HEK293 (cell line): Measurements from ENCODE around the gene FIG4.

Experiments used
- CTCF ChIA-PET: fragments of 350-600 bp; formaldehyde crosslinking; extraction: SDS; loops from one replicate; lab custom pipeline; 2021; ENCODE audit warnings: antibody characterized with exemption; lab: Yijun Ruan, JAX
- POLR2A ChIA-PET: fragments of 300-600 bp; formaldehyde crosslinking; extraction: SDS; loops from one replicate; lab custom pipeline; 2020; ENCODE audit warnings: antibody characterized with exemption, inconsistent platforms; lab: Yijun Ruan, JAX
- H3K27ac ChIP-seq: fragments of 200-500 bp; sonication (Bioruptor generic); 2 replicates; pipeline ENCODE4 v1.5.1; 2014; ENCODE audit warnings: low read depth, low read length, control low read depth, inconsistent platforms; ENCODE audit errors: extremely low read depth
- H3K36me3 ChIP-seq, 2 experiments: fragments of 200-500 bp in 1 of 2; sonication (Bioruptor generic) in 1 of 2; 1 replicate in 1 of 2; 2 replicates in 1 of 2; pipeline ENCODE4 v1.5.1; 2014 to 2017; ENCODE audit warnings: inconsistent platforms in 2 of 2, low read length in 2 of 2; ENCODE audit not compliant: control insufficient read depth in 2 of 2, insufficient read depth in 1 of 2
- H3K4me1 ChIP-seq: fragments of 200-500 bp; sonication (Bioruptor generic); 2 replicates; pipeline ENCODE4 v1.5.1; 2014; ENCODE audit warnings: mild to moderate bottlenecking, low read length, inconsistent platforms; ENCODE audit not compliant: control insufficient read depth, insufficient read depth
- H3K4me3 ChIP-seq: 2 replicates; pipeline ENCODE4 v1.5.1; 2011; ENCODE audit warnings: low read depth, mild to moderate bottlenecking, control low read depth, low read length, moderate library complexity
- H3K9me3 ChIP-seq: fragments of 200-500 bp; sonication (Bioruptor generic); 2 replicates; pipeline ENCODE4 v1.5.1; 2014; ENCODE audit warnings: low read depth, low read length, inconsistent platforms; ENCODE audit not compliant: control insufficient read depth, insufficient read depth
- GLI2 ChIP-seq: fragments of 450-650 bp; formaldehyde crosslinking; IDR thresholded peaks from 2 replicates; pipeline ENCODE4; 2017; ENCODE audit warnings: missing biosample characterization, missing genetic modification characterization, low read depth, borderline replicate concordance
- KLF9 ChIP-seq: fragments of 450-650 bp; formaldehyde crosslinking; IDR thresholded peaks from 2 replicates; pipeline ENCODE4 v1.5.1; 2016; ENCODE audit warnings: missing biosample characterization, missing genetic modification characterization, low read depth
- OVOL3 ChIP-seq: fragments of 450-650 bp; formaldehyde crosslinking; IDR thresholded peaks from 2 replicates; pipeline ENCODE4 v1.5.1; 2016; ENCODE audit warnings: missing biosample characterization, missing genetic modification characterization
- SETDB1 ChIP-seq: IDR thresholded peaks from one replicate; pipeline ENCODE4 v1.6.1; 2017; ENCODE audit warnings: mild to moderate bottlenecking, low read length, moderate library complexity, mixed read lengths; ENCODE audit not compliant: insufficient read length
- ZNF133 ChIP-seq: fragments of 450-650 bp; formaldehyde crosslinking; IDR thresholded peaks from 2 replicates; pipeline ENCODE4 v1.5.1; 2016; ENCODE audit warnings: missing biosample characterization, missing genetic modification characterization
- ZNF138 ChIP-seq: fragments of 450-650 bp; formaldehyde crosslinking; IDR thresholded peaks from 2 replicates; pipeline ENCODE4 v1.5.1; 2016; ENCODE audit warnings: missing biosample characterization, missing genetic modification characterization, borderline replicate concordance
- ZNF214 ChIP-seq: fragments of 450-650 bp; formaldehyde crosslinking; IDR thresholded peaks from 2 replicates; pipeline ENCODE4 v1.5.1; 2017; ENCODE audit warnings: missing biosample characterization, mild to moderate bottlenecking, missing genetic modification characterization, borderline replicate concordance
- ZNF223 ChIP-seq: fragments of 450-650 bp; formaldehyde crosslinking; IDR thresholded peaks from 2 replicates; pipeline ENCODE4 v1.5.1; 2016; ENCODE audit warnings: missing biosample characterization, missing genetic modification characterization
- ZNF302 ChIP-seq: fragments of 450-650 bp; formaldehyde crosslinking; IDR thresholded peaks from 2 replicates; pipeline ENCODE4 v1.5.1; 2016; ENCODE audit warnings: missing biosample characterization, missing genetic modification characterization, low read depth
- ZNF366 ChIP-seq: fragments of 450-650 bp; formaldehyde crosslinking; conservative IDR thresholded peaks from 2 replicates; pipeline ENCODE4 v1.5.1; 2016; ENCODE audit warnings: missing biosample characterization, missing genetic modification characterization
- ZNF530 ChIP-seq: fragments of 450-650 bp; formaldehyde crosslinking; IDR thresholded peaks from 2 replicates; pipeline ENCODE4 v1.5.1; 2016; ENCODE audit warnings: low read depth, missing biosample characterization, missing genetic modification characterization
- ZNF544 ChIP-seq: fragments of 450-650 bp; formaldehyde crosslinking; IDR thresholded peaks from 2 replicates; pipeline ENCODE4 v1.5.0; 2017; ENCODE audit warnings: missing biosample characterization, missing genetic modification characterization
- ZNF624 ChIP-seq: fragments of 450-650 bp; formaldehyde crosslinking; IDR thresholded peaks from 2 replicates; pipeline ENCODE4 v1.5.1; 2017; ENCODE audit warnings: missing biosample characterization, missing genetic modification characterization
- ZSCAN16 ChIP-seq: fragments of 450-650 bp; formaldehyde crosslinking; IDR thresholded peaks from 2 replicates; pipeline ENCODE4 v1.5.1; 2016; ENCODE audit warnings: missing biosample characterization, missing genetic modification characterization
- TF ChIP-seq, protein P1 (sequence below): fragments of 450-650 bp; formaldehyde crosslinking; IDR thresholded peaks from 2 replicates; pipeline ENCODE4 v1.5.1; 2016; ENCODE audit warnings: missing biosample characterization, missing genetic modification characterization
- TF ChIP-seq, protein P2 (sequence below): fragments of 450-650 bp; formaldehyde crosslinking; IDR thresholded peaks from 2 replicates; pipeline ENCODE4 v1.5.1; 2016; ENCODE audit warnings: missing biosample characterization, missing genetic modification characterization, borderline replicate concordance
- TF ChIP-seq, protein P3 (sequence below): fragments of 450-650 bp; formaldehyde crosslinking; conservative IDR thresholded peaks from 2 replicates; pipeline ENCODE4 v1.5.1; 2016; ENCODE audit warnings: low read depth, missing biosample characterization, missing genetic modification characterization

FIG4 gene

DNA sequence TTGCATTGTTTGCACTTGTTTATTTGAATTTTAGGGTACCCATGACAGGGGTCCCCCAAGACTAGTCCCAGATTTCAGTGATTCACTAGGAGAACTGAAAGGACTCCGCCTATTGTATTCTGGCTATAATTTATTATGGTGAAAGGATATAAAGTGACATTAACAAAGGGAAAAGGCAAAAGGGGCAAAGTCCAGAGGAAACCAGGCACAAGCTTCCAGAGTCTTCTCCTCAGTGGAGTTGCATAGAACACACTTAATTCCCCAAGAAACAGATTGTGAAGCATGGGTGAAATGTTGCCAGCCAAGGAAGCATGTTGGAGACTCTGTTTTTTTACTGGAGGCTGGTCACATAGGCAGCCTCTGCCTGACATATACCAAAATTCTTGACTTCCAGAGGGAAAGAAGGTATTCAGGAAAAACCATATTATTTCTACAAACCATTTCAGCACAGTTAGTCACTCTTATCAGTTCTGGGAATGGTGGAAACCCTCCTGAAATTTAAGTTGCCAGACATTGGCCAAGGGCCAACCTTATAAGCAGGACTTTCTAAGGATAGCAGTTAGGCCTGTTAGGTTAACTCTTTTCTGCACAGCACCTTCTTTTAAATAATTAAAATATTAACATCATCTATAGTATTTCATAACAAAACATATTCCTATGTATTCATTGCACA is 71.8 kb downstream of the FIG4 start (continued):
- TF ChIP-seq GLI2 (tag by site-specific recombination): no peak
- no peak for TF ChIP-seq ZNF302 (tag by site-specific recombination)

DNA sequence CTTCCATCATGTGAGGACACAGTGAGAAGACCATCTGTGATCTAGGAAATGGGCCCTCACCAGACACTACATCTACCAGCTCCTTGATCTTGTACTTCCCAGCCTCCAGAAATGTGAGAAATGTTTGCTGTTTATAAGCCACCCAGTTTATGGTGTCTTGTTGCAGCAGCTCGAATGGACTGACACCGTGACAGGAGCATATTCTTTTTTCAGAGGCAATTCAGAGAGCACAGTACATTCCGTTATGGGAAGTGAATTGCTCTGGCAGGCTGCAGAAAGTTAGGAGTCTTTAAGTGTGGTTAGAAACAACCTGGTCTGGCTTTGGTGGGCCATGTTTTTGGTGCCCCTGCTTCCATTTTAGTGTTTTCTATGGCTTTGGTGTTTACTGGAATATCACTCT is 75.1 kb downstream of the FIG4 start:
- H3K27ac ChIP-seq: no peak overlapping the region
- no peaks in the 10 kb centered on the region for H3K4me1 ChIP-seq
- no peak overlapping the region for H3K4me3 ChIP-seq
- ChIA-PET POLR2A (no interaction called here), CTCF (no interaction called here)
- TF ChIP-seq ZSCAN16 (tag by site-specific recombination): no peak
- TF ChIP-seq ZNF138 (tag by site-specific recombination): no peak
- no peak for TF ChIP-seq ZNF133 (tag by site-specific recombination)
- TF ChIP-seq, protein P1, sequence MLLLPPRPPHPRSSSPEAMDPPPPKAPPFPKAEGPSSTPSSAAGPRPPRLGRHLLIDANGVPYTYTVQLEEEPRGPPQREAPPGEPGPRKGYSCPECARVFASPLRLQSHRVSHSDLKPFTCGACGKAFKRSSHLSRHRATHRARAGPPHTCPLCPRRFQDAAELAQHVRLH (tag by site-specific recombination): no peak
- no peak for TF ChIP-seq ZNF223 (tag by site-specific recombination)
- no peak for TF ChIP-seq SETDB1
- TF ChIP-seq ZNF366: no peak
- TF ChIP-seq ZNF214 (tag by site-specific recombination): no peak
- TF ChIP-seq ZNF530 (tag by site-specific recombination): no peak
- no peak for TF ChIP-seq OVOL3 (tag by site-specific recombination)
- no peaks in the 10 kb centered on the region for H3K9me3 ChIP-seq
- peaks cover 0 to 18% of the 10 kb centered on the region in 2 experiments; a peak in 1 of 3 replicates for H3K36me3 ChIP-seq

DNA sequence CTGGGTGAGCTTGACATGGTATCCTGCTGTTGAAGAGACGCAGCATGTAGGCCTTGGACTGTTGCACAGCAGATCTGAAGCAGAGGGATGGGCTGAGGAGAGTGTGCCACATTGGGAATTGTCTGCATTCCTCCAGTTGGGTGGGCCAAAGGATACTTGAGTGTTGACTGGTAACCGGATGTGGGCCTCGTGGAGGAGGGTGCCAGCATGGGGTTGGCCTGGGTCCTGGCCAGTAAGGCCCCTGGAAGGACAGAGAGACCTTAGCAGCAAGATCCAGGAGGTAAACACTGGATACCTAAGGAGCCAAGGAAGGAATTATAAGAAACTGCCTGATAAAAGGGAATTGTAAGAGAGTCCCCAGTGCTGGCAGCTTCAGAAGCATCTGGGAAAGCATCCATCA is 76.9 kb downstream of the FIG4 start:
- H3K4me1 ChIP-seq: no peaks in the 10 kb centered on the region
- no peak overlapping the region for H3K4me3 ChIP-seq
- POLR2A ChIA-PET: no interaction called here
- H3K9me3 ChIP-seq: no peaks in the 10 kb centered on the region
- H3K27ac ChIP-seq: no peak overlapping the region
- CTCF ChIA-PET: no interaction called here
- TF ChIP-seq ZNF544 (tag by site-specific recombination) (no peak), ZNF624 (tag by site-specific recombination) (no peak), GLI2 (tag by site-specific recombination) (no peak), KLF9 (tag by site-specific recombination) (no peak)
- TF ChIP-seq, protein P2, sequence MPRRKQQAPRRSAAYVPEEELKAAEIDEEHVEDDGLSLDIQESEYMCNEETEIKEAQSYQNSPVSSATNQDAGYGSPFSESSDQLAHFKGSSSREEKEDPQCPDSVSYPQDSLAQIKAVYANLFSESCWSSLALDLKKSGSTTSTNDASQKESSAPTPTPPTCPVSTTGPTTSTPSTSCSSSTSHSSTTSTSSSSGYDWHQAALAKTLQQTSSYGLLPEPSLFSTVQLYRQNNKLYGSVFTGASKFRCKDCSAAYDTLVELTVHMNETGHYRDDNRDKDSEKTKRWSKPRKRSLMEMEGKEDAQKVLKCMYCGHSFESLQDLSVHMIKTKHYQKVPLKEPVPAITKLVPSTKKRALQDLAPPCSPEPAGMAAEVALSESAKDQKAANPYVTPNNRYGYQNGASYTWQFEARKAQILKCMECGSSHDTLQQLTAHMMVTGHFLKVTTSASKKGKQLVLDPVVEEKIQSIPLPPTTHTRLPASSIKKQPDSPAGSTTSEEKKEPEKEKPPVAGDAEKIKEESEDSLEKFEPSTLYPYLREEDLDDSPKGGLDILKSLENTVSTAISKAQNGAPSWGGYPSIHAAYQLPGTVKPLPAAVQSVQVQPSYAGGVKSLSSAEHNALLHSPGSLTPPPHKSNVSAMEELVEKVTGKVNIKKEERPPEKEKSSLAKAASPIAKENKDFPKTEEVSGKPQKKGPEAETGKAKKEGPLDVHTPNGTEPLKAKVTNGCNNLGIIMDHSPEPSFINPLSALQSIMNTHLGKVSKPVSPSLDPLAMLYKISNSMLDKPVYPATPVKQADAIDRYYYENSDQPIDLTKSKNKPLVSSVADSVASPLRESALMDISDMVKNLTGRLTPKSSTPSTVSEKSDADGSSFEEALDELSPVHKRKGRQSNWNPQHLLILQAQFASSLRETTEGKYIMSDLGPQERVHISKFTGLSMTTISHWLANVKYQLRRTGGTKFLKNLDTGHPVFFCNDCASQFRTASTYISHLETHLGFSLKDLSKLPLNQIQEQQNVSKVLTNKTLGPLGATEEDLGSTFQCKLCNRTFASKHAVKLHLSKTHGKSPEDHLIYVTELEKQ (tag by site-specific recombination): no peak
- TF ChIP-seq, protein P3, sequence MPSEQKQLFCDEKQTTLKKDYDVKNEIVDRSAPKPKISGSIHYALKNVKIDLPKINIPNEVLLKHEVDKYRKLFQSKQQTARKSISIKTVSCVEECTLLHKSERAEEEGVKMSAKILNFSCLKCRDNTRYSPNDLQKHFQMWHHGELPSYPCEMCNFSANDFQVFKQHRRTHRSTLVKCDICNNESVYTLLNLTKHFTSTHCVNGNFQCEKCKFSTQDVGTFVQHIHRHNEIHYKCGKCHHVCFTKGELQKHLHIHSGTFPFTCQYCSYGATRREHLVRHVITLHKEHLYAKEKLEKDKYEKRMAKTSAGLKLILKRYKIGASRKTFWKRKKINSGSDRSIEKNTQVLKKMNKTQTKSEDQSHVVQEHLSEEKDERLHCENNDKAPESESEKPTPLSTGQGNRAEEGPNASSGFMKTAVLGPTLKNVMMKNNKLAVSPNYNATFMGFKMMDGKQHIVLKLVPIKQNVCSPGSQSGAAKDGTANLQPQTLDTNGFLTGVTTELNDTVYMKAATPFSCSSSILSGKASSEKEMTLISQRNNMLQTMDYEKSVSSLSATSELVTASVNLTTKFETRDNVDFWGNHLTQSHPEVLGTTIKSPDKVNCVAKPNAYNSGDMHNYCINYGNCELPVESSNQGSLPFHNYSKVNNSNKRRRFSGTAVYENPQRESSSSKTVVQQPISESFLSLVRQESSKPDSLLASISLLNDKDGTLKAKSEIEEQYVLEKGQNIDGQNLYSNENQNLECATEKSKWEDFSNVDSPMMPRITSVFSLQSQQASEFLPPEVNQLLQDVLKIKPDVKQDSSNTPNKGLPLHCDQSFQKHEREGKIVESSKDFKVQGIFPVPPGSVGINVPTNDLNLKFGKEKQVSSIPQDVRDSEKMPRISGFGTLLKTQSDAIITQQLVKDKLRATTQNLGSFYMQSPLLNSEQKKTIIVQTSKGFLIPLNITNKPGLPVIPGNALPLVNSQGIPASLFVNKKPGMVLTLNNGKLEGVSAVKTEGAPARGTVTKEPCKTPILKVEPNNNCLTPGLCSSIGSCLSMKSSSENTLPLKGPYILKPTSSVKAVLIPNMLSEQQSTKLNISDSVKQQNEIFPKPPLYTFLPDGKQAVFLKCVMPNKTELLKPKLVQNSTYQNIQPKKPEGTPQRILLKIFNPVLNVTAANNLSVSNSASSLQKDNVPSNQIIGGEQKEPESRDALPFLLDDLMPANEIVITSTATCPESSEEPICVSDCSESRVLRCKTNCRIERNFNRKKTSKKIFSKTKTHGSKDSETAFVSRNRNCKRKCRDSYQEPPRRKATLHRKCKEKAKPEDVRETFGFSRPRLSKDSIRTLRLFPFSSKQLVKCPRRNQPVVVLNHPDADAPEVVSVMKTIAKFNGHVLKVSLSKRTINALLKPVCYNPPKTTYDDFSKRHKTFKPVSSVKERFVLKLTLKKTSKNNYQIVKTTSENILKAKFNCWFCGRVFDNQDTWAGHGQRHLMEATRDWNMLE (tag by site-specific recombination): no peak
- H3K36me3 ChIP-seq: peaks cover 0 to 18% of the 10 kb centered on the region in 2 experiments; a peak in 1 of 3 replicates
